Neutrophil (primary cell): ENCODE data around the gene CACNA2D3.

Experiments used
- H3K27ac ChIP-seq: fragments of 200-600 bp; sonication (generic); 2 replicates; pipeline ENCODE4 v1.5.1; 2016; ENCODE audit warnings: mild to moderate bottlenecking, moderate library complexity
- H3K27me3 ChIP-seq: fragments of 200-600 bp; sonication (generic); 2 replicates; pipeline ENCODE4 v1.6.0; 2016; ENCODE audit warnings: mild to moderate bottlenecking
- H3K36me3 ChIP-seq: fragments of 200-600 bp; sonication (generic); 2 replicates; pipeline ENCODE4 v1.5.1; 2017
- H3K4me1 ChIP-seq, 2 experiments: fragments of 200-600 bp in 1 of 2; sonication (generic) in 1 of 2; 1 replicate in 1 of 2; 2 replicates in 1 of 2; pipeline versions ENCODE4 v1.5.1 to v1.6.1; 2013 to 2016; ENCODE audit warnings: low read depth in 1 of 2, low read length in 1 of 2, mild to moderate bottlenecking in 1 of 2, moderate library complexity in 1 of 2; ENCODE audit not compliant: control insufficient read depth in 1 of 2, insufficient read depth in 1 of 2
- H3K4me3 ChIP-seq, 2 experiments: fragments of 200-600 bp in 1 of 2; sonication (generic) in 1 of 2; 1 replicate in 1 of 2; 2 replicates in 1 of 2; pipeline ENCODE4 v1.5.1; 2013 to 2016; ENCODE audit warnings: low read depth in 1 of 2, low read length in 1 of 2, mild to moderate bottlenecking in 1 of 2, moderate library complexity in 1 of 2
- H3K9me3 ChIP-seq: fragments of 200-600 bp; sonication (generic); 2 replicates; pipeline ENCODE4 v1.5.1; 2016
- CTCF ChIP-seq: fragments of 200-600 bp; sonication (generic); IDR thresholded peaks from 2 replicates; pipeline ENCODE4 v1.5.1; 2016; ENCODE audit warnings: antibody characterized with exemption

CACNA2D3 gene

GRCh38 chr3:54123003-54123775 lies 837 bp downstream of the CACNA2D3 start:
- Histone ChIP-seq H3K36me3 (no peaks in the 10 kb centered on the region), H3K27me3 (peaks cover 98% of the 10 kb centered on the region), H3K9me3 (no peaks in the 10 kb centered on the region), H3K4me1 (no peaks in the 10 kb centered on the region), H3K4me3 (no peak overlapping the region), H3K27ac (no peak overlapping the region)
- TF ChIP-seq CTCF = no peak

GRCh38 chr3:54123776-54124196 lies 1.4 kb downstream of the CACNA2D3 start:
- no peak for TF ChIP-seq CTCF
- Histone ChIP-seq H3K9me3 (no peaks in the 10 kb centered on the region), H3K27me3 (peaks cover 98% of the 10 kb centered on the region), H3K4me3 (no peak overlapping the region), H3K27ac (no peak overlapping the region), H3K4me1 (no peaks in the 10 kb centered on the region), H3K36me3 (no peaks in the 10 kb centered on the region)

GRCh38 chr3:54125300-54125699 lies 2.9 kb downstream of the CACNA2D3 start:
- no peak overlapping the region for H3K4me3 ChIP-seq
- H3K9me3 ChIP-seq = no peaks in the 10 kb centered on the region
- no peaks in the 10 kb centered on the region for H3K36me3 ChIP-seq
- peaks cover 98% of the 10 kb centered on the region for H3K27me3 ChIP-seq
- H3K27ac ChIP-seq = no peak overlapping the region
- no peak for TF ChIP-seq CTCF
- H3K4me1 ChIP-seq = no peaks in the 10 kb centered on the region

- Histone ChIP-seq H3K36me3 (no peaks in the 10 kb centered on the region), H3K9me3 (no peaks in the 10 kb centered on the region), H3K27me3 (peaks cover 97% of the 10 kb centered on the region), H3K4me1 (no peaks in the 10 kb centered on the region), H3K4me3 (no peak overlapping the region), H3K27ac (no peak overlapping the region)
- TF ChIP-seq CTCF = no peak
These were observed 4.2 kb downstream of the CACNA2D3 start for GRCh38 chr3:54126551-54126950.

- Histone ChIP-seq H3K9me3 (no peaks in the 10 kb centered on the region), H3K4me3 (no peak overlapping the region), H3K27ac (no peak overlapping the region), H3K27me3 (peaks cover 93% of the 10 kb centered on the region), H3K36me3 (no peaks in the 10 kb centered on the region), H3K4me1 (no peaks in the 10 kb centered on the region)
- no peak for TF ChIP-seq CTCF
These were observed 5.2 kb downstream of the CACNA2D3 start for GRCh38 chr3:54127499-54128056.
